SU-DHL-6 (cell line): Measurements from ENCODE around the gene AMFR.

Experiments used
- CTCF ChIP-seq: fragments of 200-600 bp; sonication (generic); IDR thresholded peaks from one replicate; pipeline ENCODE4 v1.5.1; 2017; ENCODE audit warnings: antibody characterized with exemption, mild to moderate bottlenecking, low read length, moderate library complexity; ENCODE audit not compliant: insufficient read depth, poor library complexity, severe bottlenecking
- EZH2phosphoT487 ChIP-seq: fragments of 200-600 bp; sonication (generic), shearing (Covaris generic); conservative IDR thresholded peaks from 2 replicates; pipeline ENCODE4 v1.6.1; 2018; ENCODE audit warnings: mild to moderate bottlenecking, antibody characterized with exemption, low read length, moderate library complexity, mixed read lengths

GRCh38 chr16:56450986-56451752 is 25.8 kb upstream of the AMFR start, which contains the start of the genes NUDT21 and OGFOD1:
- TF ChIP-seq CTCF (no peak), EZH2phosphoT487 (no peak)
